Inflammatory macrophage (primary cell): ENCODE results near the gene AGAP1.

ENCODE experiments used
- DNase-seq, 2 donors: peaks; one replicate each; pipeline ENCODE4 v3.0.0-alpha.2; 2020 to 2022

AGAP1 gene

GRCh38 chr2:236157366-236157765, 663.5 kb downstream of the AGAP1 start:
- no peak for DNase-seq

GRCh38 chr2:236157815-236158498, 664.1 kb downstream of the AGAP1 start:
- DNase-seq, result no peak

- no peak for DNase-seq
Measured at GRCh38 chr2:236158969-236159777, 665.3 kb downstream of the AGAP1 start.

GRCh38 chr2:236159778-236160170, 665.9 kb downstream of the AGAP1 start:
- no peak for DNase-seq

- DNase-seq, result no peak
Measured at GRCh38 chr2:236160366-236161081, 666.7 kb downstream of the AGAP1 start.

- no peak for DNase-seq
Measured at GRCh38 chr2:236161082-236161462, 667.2 kb downstream of the AGAP1 start.

- DNase-seq, result no peak
Measured at GRCh38 chr2:236161531-236161930, 667.7 kb downstream of the AGAP1 start.

- no peak for DNase-seq
Measured at GRCh38 chr2:236162031-236162845, 668.4 kb downstream of the AGAP1 start.

GRCh38 chr2:236162882-236163470, 669.1 kb downstream of the AGAP1 start:
- no peak for DNase-seq

- DNase-seq, result no peak
Measured at GRCh38 chr2:236163471-236164200, 669.8 kb downstream of the AGAP1 start.

GRCh38 chr2:236164201-236164924, 670.5 kb downstream of the AGAP1 start:
- no peak for DNase-seq

- no peak for DNase-seq
Measured at GRCh38 chr2:236164925-236165841, 671.3 kb downstream of the AGAP1 start.

GRCh38 chr2:236165842-236166795, 672.3 kb downstream of the AGAP1 start:
- DNase-seq, result no peak

GRCh38 chr2:236166796-236167296, 673.0 kb downstream of the AGAP1 start:
- DNase-seq, result no peak

GRCh38 chr2:236167297-236168109, 673.7 kb downstream of the AGAP1 start:
- DNase-seq, result no peak

- no peak for DNase-seq
Measured at GRCh38 chr2:236168110-236169080, 674.6 kb downstream of the AGAP1 start, which contains the start of gene GBX2. GBX2 (minus strand) TSS chr2:236168386; CDS start chr2:236167971, 415 bp downstream.
